ENCODE results near the gene ANKMY1.

- TF ChIP-seq POLR2A (IDR thresholded peaks at IDR 0.05; ENCODE audit: borderline replicate concordance, extremely low read depth, insufficient read depth, insufficient read length) = no peak
- no peak for TF ChIP-seq ZNF274 (IDR thresholded peaks at IDR 0.05; ENCODE audit: low read depth, low read length)
- TF ChIP-seq, protein P1, sequence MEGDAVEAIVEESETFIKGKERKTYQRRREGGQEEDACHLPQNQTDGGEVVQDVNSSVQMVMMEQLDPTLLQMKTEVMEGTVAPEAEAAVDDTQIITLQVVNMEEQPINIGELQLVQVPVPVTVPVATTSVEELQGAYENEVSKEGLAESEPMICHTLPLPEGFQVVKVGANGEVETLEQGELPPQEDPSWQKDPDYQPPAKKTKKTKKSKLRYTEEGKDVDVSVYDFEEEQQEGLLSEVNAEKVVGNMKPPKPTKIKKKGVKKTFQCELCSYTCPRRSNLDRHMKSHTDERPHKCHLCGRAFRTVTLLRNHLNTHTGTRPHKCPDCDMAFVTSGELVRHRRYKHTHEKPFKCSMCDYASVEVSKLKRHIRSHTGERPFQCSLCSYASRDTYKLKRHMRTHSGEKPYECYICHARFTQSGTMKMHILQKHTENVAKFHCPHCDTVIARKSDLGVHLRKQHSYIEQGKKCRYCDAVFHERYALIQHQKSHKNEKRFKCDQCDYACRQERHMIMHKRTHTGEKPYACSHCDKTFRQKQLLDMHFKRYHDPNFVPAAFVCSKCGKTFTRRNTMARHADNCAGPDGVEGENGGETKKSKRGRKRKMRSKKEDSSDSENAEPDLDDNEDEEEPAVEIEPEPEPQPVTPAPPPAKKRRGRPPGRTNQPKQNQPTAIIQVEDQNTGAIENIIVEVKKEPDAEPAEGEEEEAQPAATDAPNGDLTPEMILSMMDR (IDR thresholded peaks at IDR 0.05 in 2 of 3, conservative IDR thresholded peaks at IDR 0.05 in 1 of 3; ENCODE audit: borderline replicate concordance in 1 of 3, insufficient read depth in 1 of 3, low read depth in 2 of 3, low read length in 2 of 3) = peak in 2 of 3 experiments; percentile 44 to 46; a peak in 5 of 6 replicates
- TF ChIP-seq EZH2 (IDR thresholded peaks at IDR 0.05) = no peak
- no peak for TF ChIP-seq MAX (IDR thresholded peaks at IDR 0.05)
- no peak for TF ChIP-seq CEBPB (IDR thresholded peaks at IDR 0.05; ENCODE audit: low read depth)
Measured at GRCh38 chr2:240595381-240596079, 37.7 kb upstream of the ANKMY1 start.

Data from HCT116 (cell line).